Suprapubic skin (tissue), 4 donors: Measurements from ENCODE around the gene ZDHHC24. TPM values are rescaled to one million over a fixed set of nuclear protein-coding genes. Genes with fewer than 3 reads are reported as not detected.
A peak's percentile ranks its signal among the peaks of the same experiment; 100 is the strongest.

Experiments
- DNase-seq, 2 donors: peaks; one replicate each; pipeline ENCODE4 v3.0.0-alpha.2; 2019; ENCODE audit warnings: low spot score in 2 of 2
- H3K27ac ChIP-seq: fragments of 200-600 bp; sonication (generic); one replicate; pipeline ENCODE4 v1.5.1; 2019
- H3K27me3 ChIP-seq: fragments of 200-600 bp; sonication (generic); one replicate; pipeline ENCODE4 v1.5.1; 2019
- H3K36me3 ChIP-seq: fragments of 200-600 bp; sonication (generic); one replicate; pipeline ENCODE4 v1.5.1; 2019
- H3K4me1 ChIP-seq: fragments of 200-600 bp; sonication (generic); one replicate; pipeline ENCODE4 v1.5.1; 2019
- H3K4me3 ChIP-seq: fragments of 200-600 bp; sonication (generic); one replicate; pipeline ENCODE4 v1.5.1; 2019; ENCODE audit warnings: mild to moderate bottlenecking
- H3K9me3 ChIP-seq: fragments of 200-600 bp; sonication (generic); one replicate; pipeline ENCODE4 v1.5.1; 2019
- CTCF ChIP-seq, 2 donors: fragments of 200-600 bp in 1 of 2; fragments of 450-650 bp in 1 of 2; sonication (generic) in 1 of 2; IDR thresholded peaks; one replicate each; pipeline ENCODE4 v1.5.1; 2016 to 2019; ENCODE audit warnings: antibody characterized with exemption in 2 of 2, mild to moderate bottlenecking in 1 of 2, moderate library complexity in 1 of 2
- EP300 ChIP-seq: sonication (generic); formaldehyde crosslinking; IDR thresholded peaks from one replicate; pipeline ENCODE4 v1.6.1; 2017; ENCODE audit warnings: antibody characterized with exemption
- POLR2A ChIP-seq, 2 donors: fragments of 450-650 bp; IDR thresholded peaks; one replicate each; pipeline ENCODE4 v1.6.1; 2017; ENCODE audit warnings: antibody characterized with exemption in 2 of 2, mild to moderate bottlenecking in 2 of 2, moderate library complexity in 2 of 2
- POLR2AphosphoS5 ChIP-seq, 3 donors: sonication (generic); formaldehyde crosslinking; IDR thresholded peaks; one replicate each; pipeline ENCODE4 v1.6.1; 2017; ENCODE audit warnings: antibody characterized with exemption in 3 of 3
- WGBS: methylation state at CpG from one replicate; pipeline ENCODE4 v1.1.5; 2018; 5-methylcytosine and 5-hydroxymethylcytosine counted together
- total RNA-seq, 4 donors: library from RNA; depleted of rRNA; stranded (reverse); fragments of >200 nt; gene quantifications; one replicate each; pipeline ENCODE4 v1.1.0, GENCODE V29; 2016

Gene ZDHHC24
- total RNA-seq, 4 donors from 2014 or later: 13.9 to 37.2 (median 15.3) TPM

GRCh38 chr11:66581261-66581660 lies 35.4 kb upstream of the ZDHHC24 start:
- Histone ChIP-seq H3K27ac (no peak overlapping the region), H3K36me3 (no peaks in the 10 kb centered on the region), H3K4me1 (peaks cover 6% of the 10 kb centered on the region), H3K27me3 (no peaks in the 10 kb centered on the region), H3K9me3 (no peaks in the 10 kb centered on the region), H3K4me3 (no peak overlapping the region)
- no peak for TF ChIP-seq EP300
- TF ChIP-seq POLR2A (IDR thresholded peaks at IDR 0.05): no peak
- TF ChIP-seq POLR2AphosphoS5 (IDR thresholded peaks at IDR 0.05): no peak
- no peak for TF ChIP-seq CTCF (IDR thresholded peaks at IDR 0.05)
- DNase-seq: no peak
- WGBS: 86% methylated on average over 3 of the region's 3 CpGs

GRCh38 chr11:66580803-66581202 lies 35.0 kb upstream of the ZDHHC24 start:
- no peak for DNase-seq
- Histone ChIP-seq H3K36me3 (no peaks in the 10 kb centered on the region), H3K9me3 (no peaks in the 10 kb centered on the region), H3K4me1 (peaks cover 6% of the 10 kb centered on the region), H3K27me3 (no peaks in the 10 kb centered on the region), H3K27ac (no peak overlapping the region), H3K4me3 (no peak overlapping the region)
- no peak for TF ChIP-seq EP300
- no peak for TF ChIP-seq POLR2AphosphoS5 (IDR thresholded peaks at IDR 0.05)
- TF ChIP-seq POLR2A (IDR thresholded peaks at IDR 0.05): no peak
- TF ChIP-seq CTCF (IDR thresholded peaks at IDR 0.05): no peak
- WGBS: 80% methylated on average over 5 of the region's 5 CpGs

GRCh38 chr11:66579017-66579606 lies 33.3 kb upstream of the ZDHHC24 start:
- peak; percentile 87 to 91 for DNase-seq
- no peak overlapping the region for H3K27ac ChIP-seq
- peaks cover 6% of the 10 kb centered on the region for H3K4me1 ChIP-seq
- H3K27me3 ChIP-seq: no peaks in the 10 kb centered on the region
- no peak overlapping the region for H3K4me3 ChIP-seq
- H3K9me3 ChIP-seq: no peaks in the 10 kb centered on the region
- H3K36me3 ChIP-seq: no peaks in the 10 kb centered on the region
- WGBS: 18% methylated on average over 25 of the region's 25 CpGs
- peak; percentile 77 to 81 for TF ChIP-seq CTCF (IDR thresholded peaks at IDR 0.05)
- no peak for TF ChIP-seq EP300

GRCh38 chr11:66570850-66571180 lies 25.0 kb upstream of the ZDHHC24 start:
- 76% methylated on average over 2 of the region's 2 CpGs for WGBS
- Histone ChIP-seq H3K27ac (no peak overlapping the region), H3K9me3 (no peaks in the 10 kb centered on the region), H3K4me3 (no peak overlapping the region), H3K27me3 (no peaks in the 10 kb centered on the region), H3K4me1 (peaks cover 20% of the 10 kb centered on the region), H3K36me3 (peaks cover 5% of the 10 kb centered on the region)
- TF ChIP-seq EP300: no peak
- TF ChIP-seq POLR2AphosphoS5 (IDR thresholded peaks at IDR 0.05): no peak
- no peak for TF ChIP-seq POLR2A (IDR thresholded peaks at IDR 0.05)
- DNase-seq: no peak

GRCh38 chr11:66570079-66570849 lies 24.4 kb upstream of the ZDHHC24 start:
- Histone ChIP-seq H3K4me3 (no peak overlapping the region), H3K36me3 (peaks cover 10% of the 10 kb centered on the region), H3K9me3 (no peaks in the 10 kb centered on the region), H3K27me3 (no peaks in the 10 kb centered on the region), H3K27ac (no peak overlapping the region), H3K4me1 (peaks cover 20% of the 10 kb centered on the region)
- 69% methylated on average over 5 of the region's 5 CpGs for WGBS
- DNase-seq: no peak
- no peak for TF ChIP-seq POLR2AphosphoS5 (IDR thresholded peaks at IDR 0.05)
- no peak for TF ChIP-seq EP300
- no peak for TF ChIP-seq POLR2A (IDR thresholded peaks at IDR 0.05)
- TF ChIP-seq CTCF (IDR thresholded peaks at IDR 0.05): no peak
